ENCODE results near the gene IGLL1. TPM values are rescaled to one million over a fixed set of nuclear protein-coding genes. Genes with fewer than 3 reads are reported as not detected.
"Not testable (repeated sequence)": the region's sequence is repeated elsewhere in the genome, so short reads cannot be mapped to it uniquely, and the experiment has no call there.

The IGLL1 gene
- total RNA-seq, 2 donors from 2014 or later, result not detected

GRCh38 chr22:23539135-23539838 is 40.8 kb downstream of the IGLL1 start:
- Mint-ChIP-seq H3K27ac (no peak overlapping the region), H3K36me3 (ENCODE audit: low read depth) (no peaks in the 10 kb centered on the region), H3K4me1 (peaks cover 8% of the 10 kb centered on the region), H3K4me3 (peak overlapping the region; percentile 33), H3K27me3 (peaks cover 18% of the 10 kb centered on the region)
- no peaks in the 10 kb centered on the region for H3K9me3 ChIP-seq (ENCODE audit: control insufficient read depth, low read length, poor library complexity, severe bottlenecking)
- ATAC-seq (peak; percentile 100), DNase-seq (peak; percentile 29 to 64 (median 47))

GRCh38 chr22:23538696-23539030 is 41.4 kb downstream of the IGLL1 start:
- DNase-seq; H3K9me3 ChIP-seq (ENCODE audit: control insufficient read depth, low read length, poor library complexity, severe bottlenecking); H3K27ac Mint-ChIP-seq; H3K4me1 Mint-ChIP-seq; H3K36me3 Mint-ChIP-seq (ENCODE audit: low read depth); ATAC-seq: not testable (repeated sequence)
- H3K27me3 Mint-ChIP-seq, result peaks cover 18% of the 10 kb centered on the region
- H3K4me3 Mint-ChIP-seq, result peak overlapping the region; percentile 33

GRCh38 chr22:23537830-23538695 is 42.0 kb downstream of the IGLL1 start:
- not testable (repeated sequence) for ATAC-seq; H3K36me3 Mint-ChIP-seq (ENCODE audit: low read depth); DNase-seq; H3K4me3 Mint-ChIP-seq; H3K9me3 ChIP-seq (ENCODE audit: control insufficient read depth, low read length, poor library complexity, severe bottlenecking)
- H3K4me1 Mint-ChIP-seq, result peaks cover 11% of the 10 kb centered on the region
- H3K27me3 Mint-ChIP-seq, result peaks cover 22% of the 10 kb centered on the region
- peak overlapping the region; percentile 32 for H3K27ac Mint-ChIP-seq

- H3K4me1 Mint-ChIP-seq, result peaks cover 12% of the 10 kb centered on the region
- H3K4me3 Mint-ChIP-seq, result no peak overlapping the region
- H3K36me3 Mint-ChIP-seq (ENCODE audit: low read depth), result peaks cover 4% of the 10 kb centered on the region
- peak overlapping the region; percentile 32 for H3K27ac Mint-ChIP-seq
- ATAC-seq, result no peak
- DNase-seq, result no peak
- H3K27me3 Mint-ChIP-seq, result peaks cover 26% of the 10 kb centered on the region
- no peaks in the 10 kb centered on the region for H3K9me3 ChIP-seq (ENCODE audit: control insufficient read depth, low read length, poor library complexity, severe bottlenecking)
Observed at GRCh38 chr22:23537416-23537815, 42.7 kb downstream of the IGLL1 start.

- Mint-ChIP-seq H3K36me3 (ENCODE audit: low read depth) (peaks cover 4% of the 10 kb centered on the region), H3K4me1 (peaks cover 12% of the 10 kb centered on the region), H3K27ac (peak overlapping the region; percentile 32), H3K4me3 (no peak overlapping the region), H3K27me3 (peaks cover 22% of the 10 kb centered on the region)
- no peak for ATAC-seq
- H3K9me3 ChIP-seq (ENCODE audit: control insufficient read depth, low read length, poor library complexity, severe bottlenecking), result no peaks in the 10 kb centered on the region
- no peak for DNase-seq
Observed at GRCh38 chr22:23536821-23537345, 43.2 kb downstream of the IGLL1 start.

GRCh38 chr22:23535790-23536661 is 44.1 kb downstream of the IGLL1 start:
- not testable (repeated sequence) for DNase-seq; H3K27ac Mint-ChIP-seq; H3K9me3 ChIP-seq (ENCODE audit: control insufficient read depth, low read length, poor library complexity, severe bottlenecking); H3K4me3 Mint-ChIP-seq; ATAC-seq; H3K36me3 Mint-ChIP-seq (ENCODE audit: low read depth)
- peaks cover 12% of the 10 kb centered on the region for H3K4me1 Mint-ChIP-seq
- peaks cover 27% of the 10 kb centered on the region for H3K27me3 Mint-ChIP-seq

- Mint-ChIP-seq H3K27ac (no peak overlapping the region), H3K4me3 (no peak overlapping the region), H3K27me3 (peaks cover 27% of the 10 kb centered on the region), H3K4me1 (peaks cover 12% of the 10 kb centered on the region), H3K36me3 (ENCODE audit: low read depth) (peaks cover 6% of the 10 kb centered on the region)
- ATAC-seq, result no peak
- H3K9me3 ChIP-seq (ENCODE audit: control insufficient read depth, low read length, poor library complexity, severe bottlenecking), result no peaks in the 10 kb centered on the region
- DNase-seq, result no peak
Observed at GRCh38 chr22:23534851-23535717, 45.0 kb downstream of the IGLL1 start.

- H3K9me3 ChIP-seq (ENCODE audit: control insufficient read depth, low read length, poor library complexity, severe bottlenecking), result no peaks in the 10 kb centered on the region
- H3K27ac Mint-ChIP-seq, result no peak overlapping the region
- DNase-seq (no peak), ATAC-seq (no peak)
- no peak overlapping the region for H3K4me3 Mint-ChIP-seq
- peaks cover 10% of the 10 kb centered on the region for H3K4me1 Mint-ChIP-seq
- peaks cover 6% of the 10 kb centered on the region for H3K36me3 Mint-ChIP-seq (ENCODE audit: low read depth)
- peaks cover 27% of the 10 kb centered on the region for H3K27me3 Mint-ChIP-seq
Observed at GRCh38 chr22:23534201-23534850, 45.8 kb downstream of the IGLL1 start.

- DNase-seq, result no peak
Observed at GRCh38 chr22:23533771-23534191, 46.3 kb downstream of the IGLL1 start.

GRCh38 chr22:23533328-23533762 is 46.7 kb downstream of the IGLL1 start:
- peaks cover 8% of the 10 kb centered on the region for H3K36me3 Mint-ChIP-seq (ENCODE audit: low read depth)
- no peak overlapping the region for H3K4me3 Mint-ChIP-seq
- ATAC-seq, result peak; percentile 70
- no peak overlapping the region for H3K27ac Mint-ChIP-seq
- DNase-seq, result peak in 1 of 3 donors; percentile 15
- no peaks in the 10 kb centered on the region for H3K9me3 ChIP-seq (ENCODE audit: control insufficient read depth, low read length, poor library complexity, severe bottlenecking)
- peaks cover 5% of the 10 kb centered on the region for H3K4me1 Mint-ChIP-seq
- peaks cover 35% of the 10 kb centered on the region for H3K27me3 Mint-ChIP-seq

More at GRCh38 chr22:23533771-23534191, 46.3 kb downstream of the IGLL1 start:
- no peaks in the 10 kb centered on the region for H3K9me3 ChIP-seq (ENCODE audit: control insufficient read depth, low read length, poor library complexity, severe bottlenecking)
- Mint-ChIP-seq H3K27me3 (peaks cover 33% of the 10 kb centered on the region), H3K4me1 (peaks cover 5% of the 10 kb centered on the region), H3K4me3 (no peak overlapping the region), H3K27ac (no peak overlapping the region), H3K36me3 (ENCODE audit: low read depth) (peaks cover 8% of the 10 kb centered on the region)
- ATAC-seq, result no peak

GRCh38 chr22:23532731-23533130 is 47.4 kb downstream of the IGLL1 start:
- H3K27ac Mint-ChIP-seq, result no peak overlapping the region
- peaks cover 5% of the 10 kb centered on the region for H3K4me1 Mint-ChIP-seq
- no peak overlapping the region for H3K4me3 Mint-ChIP-seq
- H3K36me3 Mint-ChIP-seq (ENCODE audit: low read depth), result peaks cover 8% of the 10 kb centered on the region
- DNase-seq, result no peak
- no peaks in the 10 kb centered on the region for H3K9me3 ChIP-seq (ENCODE audit: control insufficient read depth, low read length, poor library complexity, severe bottlenecking)
- peaks cover 35% of the 10 kb centered on the region for H3K27me3 Mint-ChIP-seq
- ATAC-seq, result no peak

All from T-helper 17 cell (primary cell).